Astrocyte of the cerebellum (primary cell): Measurements from ENCODE around the gene KCNN2.

Experiments
- DNase-seq: peaks from one replicate; pipeline ENCODE4 v3.0.0-alpha.2; 2011; ENCODE audit warnings: low read depth
- H3K4me3 ChIP-seq: 2 replicates; pipeline ENCODE4 v1.5.1; 2011; ENCODE audit warnings: mild to moderate bottlenecking, low read depth, low read length, moderate library complexity
- in situ Hi-C: cut with HindIII; loops from 2 replicates; pipeline ENCODE4 v1.10.0; 2017; ENCODE audit warnings: low sequenced_read_pairs
- TF ChIP-seq, protein P1 (sequence below): IDR thresholded peaks from 2 replicates; pipeline ENCODE4 v1.5.1; 2012; ENCODE audit warnings: low read length, low read depth, moderate library complexity, mild to moderate bottlenecking; ENCODE audit errors: missing control alignments

The KCNN2 gene

DNA sequence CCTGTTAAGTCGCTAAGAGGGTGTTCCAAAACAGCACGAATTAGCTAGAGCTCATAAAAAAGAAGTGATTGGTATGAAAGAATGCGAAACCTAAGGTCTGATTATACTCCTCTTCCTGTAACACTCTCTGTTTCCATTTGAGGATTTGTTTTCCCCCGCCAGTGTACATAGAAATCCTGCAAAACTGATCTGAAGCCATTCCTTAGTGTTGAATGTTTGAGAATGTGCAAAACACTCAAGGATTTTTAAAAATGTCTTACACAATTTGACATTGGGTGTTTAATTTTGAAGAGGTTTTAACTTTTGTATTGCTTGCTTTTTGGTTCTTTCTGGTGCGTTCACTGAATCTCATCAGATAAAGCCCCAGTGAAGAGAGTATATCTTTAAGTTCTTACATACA lies 105.3 kb downstream of the KCNN2 start:
- TF ChIP-seq, protein P1, sequence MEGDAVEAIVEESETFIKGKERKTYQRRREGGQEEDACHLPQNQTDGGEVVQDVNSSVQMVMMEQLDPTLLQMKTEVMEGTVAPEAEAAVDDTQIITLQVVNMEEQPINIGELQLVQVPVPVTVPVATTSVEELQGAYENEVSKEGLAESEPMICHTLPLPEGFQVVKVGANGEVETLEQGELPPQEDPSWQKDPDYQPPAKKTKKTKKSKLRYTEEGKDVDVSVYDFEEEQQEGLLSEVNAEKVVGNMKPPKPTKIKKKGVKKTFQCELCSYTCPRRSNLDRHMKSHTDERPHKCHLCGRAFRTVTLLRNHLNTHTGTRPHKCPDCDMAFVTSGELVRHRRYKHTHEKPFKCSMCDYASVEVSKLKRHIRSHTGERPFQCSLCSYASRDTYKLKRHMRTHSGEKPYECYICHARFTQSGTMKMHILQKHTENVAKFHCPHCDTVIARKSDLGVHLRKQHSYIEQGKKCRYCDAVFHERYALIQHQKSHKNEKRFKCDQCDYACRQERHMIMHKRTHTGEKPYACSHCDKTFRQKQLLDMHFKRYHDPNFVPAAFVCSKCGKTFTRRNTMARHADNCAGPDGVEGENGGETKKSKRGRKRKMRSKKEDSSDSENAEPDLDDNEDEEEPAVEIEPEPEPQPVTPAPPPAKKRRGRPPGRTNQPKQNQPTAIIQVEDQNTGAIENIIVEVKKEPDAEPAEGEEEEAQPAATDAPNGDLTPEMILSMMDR = no peak
- H3K4me3 ChIP-seq = no peak overlapping the region
- in situ Hi-C loops = no loop called here
- DNase-seq = no peak

DNA sequence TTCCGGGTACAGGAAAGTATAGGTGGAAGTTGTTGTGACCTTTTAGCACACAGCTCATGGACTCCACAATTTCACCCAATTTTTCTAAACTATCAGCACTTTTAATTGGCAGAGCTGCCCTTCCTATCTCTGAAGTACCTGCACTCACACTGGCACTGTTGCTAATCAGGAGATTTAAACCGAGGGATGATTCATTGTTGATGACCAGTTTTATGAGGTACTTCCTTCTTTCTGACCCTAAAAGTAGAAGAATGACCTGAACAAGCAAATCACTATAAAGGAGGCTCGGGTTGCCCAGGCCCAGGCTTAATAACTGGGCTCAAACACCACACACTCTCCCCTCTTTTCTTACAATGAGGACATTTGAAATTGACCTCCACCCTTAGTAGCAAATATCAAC lies 105.9 kb downstream of the KCNN2 start:
- DNase-seq = no peak
- in situ Hi-C loops = no loop called here
- TF ChIP-seq, protein P1 = no peak
- H3K4me3 ChIP-seq = no peak overlapping the region

- DNase-seq = no peak
- TF ChIP-seq, protein P1 = no peak
- in situ Hi-C loops = no loop called here
- no peak overlapping the region for H3K4me3 ChIP-seq
Measured at GRCh38 chr5:114469372-114469771, 107.5 kb downstream of the KCNN2 start.

DNA sequence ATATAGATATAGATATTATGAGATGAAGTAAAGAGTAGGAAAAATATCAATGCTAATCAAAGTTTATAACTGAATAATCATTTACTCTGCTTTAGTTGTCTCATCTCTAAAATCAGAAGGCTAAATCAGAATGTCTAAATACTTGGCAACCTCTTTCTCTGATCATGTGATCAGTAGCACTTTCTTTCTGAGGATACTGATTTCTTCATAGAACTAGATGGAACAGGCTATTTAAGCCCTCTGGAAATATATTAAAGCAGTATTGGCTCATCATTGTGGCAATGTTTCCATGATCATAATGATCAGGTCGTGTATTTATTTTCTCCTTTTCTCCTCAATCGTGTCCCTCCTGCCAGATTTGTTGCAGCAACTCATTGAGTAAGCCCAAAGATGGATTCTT lies 109.7 kb downstream of the KCNN2 start:
- TF ChIP-seq, protein P1 = no peak
- in situ Hi-C loops = no loop called here
- no peak overlapping the region for H3K4me3 ChIP-seq
- no peak for DNase-seq

GRCh38 chr5:114473541-114473940 lies 111.7 kb downstream of the KCNN2 start:
- in situ Hi-C loops = no loop called here
- no peak overlapping the region for H3K4me3 ChIP-seq
- TF ChIP-seq, protein P1 = no peak
- no peak for DNase-seq

- in situ Hi-C loops = no loop called here
- DNase-seq = no peak
- TF ChIP-seq, protein P1 = no peak
- H3K4me3 ChIP-seq = no peak overlapping the region
Measured at GRCh38 chr5:114477816-114478334, 116.0 kb downstream of the KCNN2 start.

DNA sequence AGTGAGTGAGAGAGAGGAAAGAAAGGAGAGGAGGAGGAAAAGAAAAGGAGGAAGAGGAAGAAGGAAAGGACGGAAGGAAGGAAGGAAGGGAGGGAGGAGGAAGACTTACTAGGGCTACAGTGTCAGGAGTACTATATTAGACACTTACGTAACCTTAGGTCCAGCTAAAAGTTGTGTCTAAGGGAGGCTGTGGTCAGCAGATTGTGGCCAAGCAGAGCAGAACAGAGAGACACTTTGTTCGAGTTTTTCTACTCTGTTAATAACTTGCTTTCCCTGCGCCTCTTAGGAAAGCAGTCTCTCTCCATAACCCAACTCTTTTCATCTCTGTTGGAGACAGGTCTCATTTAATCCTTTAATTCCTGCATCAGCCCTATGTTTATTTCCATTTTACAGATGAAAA lies 138.9 kb downstream of the KCNN2 start:
- TF ChIP-seq, protein P1 = no peak
- DNase-seq = no peak
- in situ Hi-C loops = no loop called here
- H3K4me3 ChIP-seq = no peak overlapping the region
